ENCODE measurements around the gene UNC119B. TPM values are rescaled to one million over a fixed set of nuclear protein-coding genes. Genes with fewer than 3 reads are reported as not detected.

UNC119B gene
- polyA plus RNA-seq, 1 of the 3 experiments (the other 2 are of a cell fraction), result 23.6 TPM

- TF ChIP-seq SIN3A (IDR thresholded peaks at IDR 0.05; ENCODE audit: borderline replicate concordance, low read depth, low read length), result peak; percentile 44; the same call in 1 of the 2 replicates
- TF ChIP-seq, protein P1, sequence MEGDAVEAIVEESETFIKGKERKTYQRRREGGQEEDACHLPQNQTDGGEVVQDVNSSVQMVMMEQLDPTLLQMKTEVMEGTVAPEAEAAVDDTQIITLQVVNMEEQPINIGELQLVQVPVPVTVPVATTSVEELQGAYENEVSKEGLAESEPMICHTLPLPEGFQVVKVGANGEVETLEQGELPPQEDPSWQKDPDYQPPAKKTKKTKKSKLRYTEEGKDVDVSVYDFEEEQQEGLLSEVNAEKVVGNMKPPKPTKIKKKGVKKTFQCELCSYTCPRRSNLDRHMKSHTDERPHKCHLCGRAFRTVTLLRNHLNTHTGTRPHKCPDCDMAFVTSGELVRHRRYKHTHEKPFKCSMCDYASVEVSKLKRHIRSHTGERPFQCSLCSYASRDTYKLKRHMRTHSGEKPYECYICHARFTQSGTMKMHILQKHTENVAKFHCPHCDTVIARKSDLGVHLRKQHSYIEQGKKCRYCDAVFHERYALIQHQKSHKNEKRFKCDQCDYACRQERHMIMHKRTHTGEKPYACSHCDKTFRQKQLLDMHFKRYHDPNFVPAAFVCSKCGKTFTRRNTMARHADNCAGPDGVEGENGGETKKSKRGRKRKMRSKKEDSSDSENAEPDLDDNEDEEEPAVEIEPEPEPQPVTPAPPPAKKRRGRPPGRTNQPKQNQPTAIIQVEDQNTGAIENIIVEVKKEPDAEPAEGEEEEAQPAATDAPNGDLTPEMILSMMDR (IDR thresholded peaks at IDR 0.05), result no peak
- 0 out of 2 replicates have a peak, but pooled peaks have one; percentile 20 for TF ChIP-seq TAF1 (IDR thresholded peaks at IDR 0.05; ENCODE audit: borderline replicate concordance, low read depth, low read length)
- TF ChIP-seq EZH2phosphoT487 (IDR thresholded peaks at IDR 0.05; ENCODE audit: borderline replicate concordance, low read depth), result no peak
- TF ChIP-seq, protein P2, sequence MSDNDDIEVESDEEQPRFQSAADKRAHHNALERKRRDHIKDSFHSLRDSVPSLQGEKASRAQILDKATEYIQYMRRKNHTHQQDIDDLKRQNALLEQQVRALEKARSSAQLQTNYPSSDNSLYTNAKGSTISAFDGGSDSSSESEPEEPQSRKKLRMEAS (IDR thresholded peaks at IDR 0.05; ENCODE audit: low read depth), result peak; percentile 61; the same call in 1 of the 2 replicates
- TF ChIP-seq JUND (IDR thresholded peaks at IDR 0.05), result no peak
- TF ChIP-seq RXRA (IDR thresholded peaks at IDR 0.05; ENCODE audit: borderline replicate concordance, low read depth), result no peak
Measured at GRCh38 chr12:120725659-120726509, 15.6 kb downstream of the UNC119B start, which contains the start of gene ACADS (continued).

GRCh38 chr12:120726510-120726793, 16.2 kb downstream of the UNC119B start:
- H3K36me3 ChIP-seq (replicated peaks in 1 of 2; ENCODE audit: control insufficient read depth in 1 of 2, insufficient read depth in 2 of 2, low read length in 1 of 2), result peaks cover 22 to 28% of the 10 kb centered on the region in 2 experiments
- peak overlapping the region; percentile 94; the same call in 1 of the 2 replicates for H3K4me2 ChIP-seq
- H3K9me3 ChIP-seq, result no peaks in the 10 kb centered on the region
- no peaks in the 10 kb centered on the region for H3F3A ChIP-seq (replicated peaks; ENCODE audit: insufficient read depth)
- POLR2A ChIA-PET, result no interaction called here
- H3K9ac ChIP-seq, result no peak overlapping the region
- H2AFZ ChIP-seq (ENCODE audit: low read depth), result no peak overlapping the region; the same call in 1 of the 2 replicates
- peaks cover 0 to 22% of the 10 kb centered on the region in 2 experiments; a peak in 2 of 4 replicates for H3K4me1 ChIP-seq (ENCODE audit: control insufficient read depth in 1 of 2, insufficient read depth in 2 of 2, low read depth in 1 of 2, low read length in 1 of 2)
- DNase-seq, result no peak
- H3K9me2 ChIP-seq, result no peaks in the 10 kb centered on the region
- no peaks in the 10 kb centered on the region for H3K27me3 ChIP-seq (ENCODE audit: insufficient read depth)
- H3K4me3 ChIP-seq (ENCODE audit: low read depth in 2 of 2, low read length in 1 of 2), result peak overlapping the region in 1 of 2 experiments; percentile 60; a peak in 1 of 4 replicates
- no peaks in the 10 kb centered on the region for H4K20me1 ChIP-seq (ENCODE audit: insufficient read depth)
- no peak overlapping the region for H3K27ac ChIP-seq (ENCODE audit: low read depth in 2 of 2, low read length in 1 of 2)
- WGBS (ENCODE audit: low lambda C conversion rate), result 96% methylated on average over 8 of the region's 9 CpGs
- CTCF ChIA-PET, result interaction anchor here (1.6 kb wide), 1 partner anchor 245 kb away, joined by 8 read pairs; no protein-coding TSS in a partner anchor
- no peaks in the 10 kb centered on the region for H3K79me2 ChIP-seq (ENCODE audit: insufficient read depth)
- no peak for TF ChIP-seq RAD21 (IDR thresholded peaks at IDR 0.05; ENCODE audit: low read length)
- TF ChIP-seq NRF1 (IDR thresholded peaks at IDR 0.05; ENCODE audit: low read depth, low read length), result no peak
- TF ChIP-seq USF2 (IDR thresholded peaks at IDR 0.05; ENCODE audit: borderline replicate concordance, low read depth, low read length), result no peak
- TF ChIP-seq, protein P2 (IDR thresholded peaks at IDR 0.05; ENCODE audit: low read depth), result no peak
- TF ChIP-seq, protein P1 (IDR thresholded peaks at IDR 0.05), result no peak
- TF ChIP-seq PBX3 (IDR thresholded peaks at IDR 0.05), result no peak
- no peak for TF ChIP-seq EP300 (IDR thresholded peaks at IDR 0.05; ENCODE audit: borderline replicate concordance in 1 of 2, low read depth in 1 of 2, low read length in 1 of 2)
- no peak for TF ChIP-seq FOXM1 (IDR thresholded peaks at IDR 0.05; ENCODE audit: low read depth)
- TF ChIP-seq FOSL2 (IDR thresholded peaks at IDR 0.05; ENCODE audit: borderline replicate concordance, low read depth), result no peak
- TF ChIP-seq RCOR1 (IDR thresholded peaks at IDR 0.05; ENCODE audit: low read length), result no peak
- TF ChIP-seq MXI1 (IDR thresholded peaks at IDR 0.05; ENCODE audit: low read depth, low read length), result no peak
- no peak for TF ChIP-seq NFIC (IDR thresholded peaks at IDR 0.05; ENCODE audit: borderline replicate concordance)
- no peak for TF ChIP-seq YY1 (IDR thresholded peaks at IDR 0.05; ENCODE audit: low read depth)
- no peak for TF ChIP-seq SIN3A (IDR thresholded peaks at IDR 0.05; ENCODE audit: borderline replicate concordance, low read depth, low read length)
